SK-N-SH (cell line): Measurements from ENCODE around the gene RDH16.

Experiments
- CTCF ChIP-seq: fragments of 200-600 bp; sonication (generic); IDR thresholded peaks from 2 replicates; pipeline ENCODE4 v1.6.1; 2017; ENCODE audit warnings: antibody characterized with exemption, mild to moderate bottlenecking, moderate library complexity
- EP300 ChIP-seq, 2 experiments: IDR thresholded peaks; 2 replicates each; pipeline versions ENCODE4 v1.4.0 to v1.6.1; 2012; ENCODE audit warnings: borderline replicate concordance in 1 of 2, low read depth in 1 of 2, low read length in 1 of 2
- EZH2phosphoT487 ChIP-seq: fragments of 200-600 bp; sonication (generic); IDR thresholded peaks from 2 replicates; pipeline ENCODE4 v1.6.1; 2017; ENCODE audit warnings: low read depth, mixed run types, mild to moderate bottlenecking, antibody characterized with exemption, moderate library complexity, borderline replicate concordance
- FOXM1 ChIP-seq: IDR thresholded peaks from 2 replicates; pipeline ENCODE4 v1.4.0; 2012; ENCODE audit warnings: low read depth, mild to moderate bottlenecking
- GABPA ChIP-seq: IDR thresholded peaks from 2 replicates; pipeline ENCODE4 v1.4.0; 2012; ENCODE audit warnings: low read depth, mild to moderate bottlenecking
- MAX ChIP-seq: IDR thresholded peaks from 2 replicates; pipeline ENCODE4 v1.4.0; 2012; ENCODE audit warnings: low read depth
- NRF1 ChIP-seq: IDR thresholded peaks from 2 replicates; pipeline ENCODE4 v1.6.1; 2012; ENCODE audit warnings: low read depth, mild to moderate bottlenecking, low read length
- POLR2AphosphoS5 ChIP-seq: IDR thresholded peaks from 2 replicates; pipeline ENCODE4 v1.6.1; 2012; ENCODE audit warnings: low read depth, low read length
- RAD21 ChIP-seq: IDR thresholded peaks from 2 replicates; pipeline ENCODE4 v1.6.1; 2012; ENCODE audit warnings: mild to moderate bottlenecking, low read length
- RCOR1 ChIP-seq: fragments of 150-350 bp; IDR thresholded peaks from 2 replicates; pipeline ENCODE4 v1.6.1; 2017; ENCODE audit warnings: antibody characterized with exemption, low read length
- SIN3A ChIP-seq: IDR thresholded peaks from 2 replicates; pipeline ENCODE4 v1.6.1; 2012; ENCODE audit warnings: low read depth, mild to moderate bottlenecking, low read length, moderate library complexity, borderline replicate concordance
- SMC3 ChIP-seq: IDR thresholded peaks from 2 replicates; pipeline ENCODE4 v1.6.1; 2012; ENCODE audit warnings: low read depth, low read length, improper control_type of control experiment
- TAF1 ChIP-seq: IDR thresholded peaks from 2 replicates; pipeline ENCODE4 v1.6.1; 2012; ENCODE audit warnings: low read depth, mild to moderate bottlenecking, low read length, moderate library complexity, borderline replicate concordance

GRCh38 chr12:56979628-56980027 is 22.2 kb upstream of the RDH16 start:
- TF ChIP-seq CTCF (no peak), SIN3A (no peak), RCOR1 (no peak), EZH2phosphoT487 (no peak), FOXM1 (no peak), MAX (no peak), TAF1 (no peak), GABPA (no peak), NRF1 (no peak), EP300 (IDR thresholded peaks at IDR 0.05; ENCODE audit: borderline replicate concordance in 1 of 2, low read depth in 1 of 2, low read length in 1 of 2) (no peak), SMC3 (no peak), RAD21 (no peak), POLR2AphosphoS5 (no peak)
